CD4-positive, alpha-beta T cell treated with Interleukin-15 for 4 hours (primary cell): Measurements from ENCODE around the gene TRHDE.

ENCODE experiments used
- DNase-seq: peaks from one replicate; pipeline ENCODE4 v3.0.0-alpha.2; 2020; ENCODE audit warnings: low spot score

The TRHDE gene

GRCh38 chr12:72444566-72444965 is 172.4 kb downstream of the TRHDE start:
- DNase-seq: no peak

- no peak for DNase-seq
These were observed 175.9 kb downstream of the TRHDE start for GRCh38 chr12:72448089-72448488.

GRCh38 chr12:72448805-72449204 is 176.6 kb downstream of the TRHDE start:
- DNase-seq: no peak

- DNase-seq: no peak
These were observed 180.9 kb downstream of the TRHDE start for GRCh38 chr12:72453066-72453465.

GRCh38 chr12:72453550-72453949 is 181.4 kb downstream of the TRHDE start:
- DNase-seq: no peak

GRCh38 chr12:72464471-72464870 is 192.3 kb downstream of the TRHDE start:
- DNase-seq: no peak

GRCh38 chr12:72465155-72465554 is 193.0 kb downstream of the TRHDE start:
- no peak for DNase-seq

- no peak for DNase-seq
These were observed 193.9 kb downstream of the TRHDE start for GRCh38 chr12:72465940-72466630.

- DNase-seq: no peak
These were observed 195.8 kb downstream of the TRHDE start for GRCh38 chr12:72467985-72468384.

GRCh38 chr12:72468505-72468904 is 196.3 kb downstream of the TRHDE start:
- DNase-seq: no peak

- no peak for DNase-seq
These were observed 199.6 kb downstream of the TRHDE start for GRCh38 chr12:72471806-72472205.

GRCh38 chr12:72472350-72472749 is 200.2 kb downstream of the TRHDE start:
- no peak for DNase-seq

GRCh38 chr12:72476301-72476700 is 204.1 kb downstream of the TRHDE start:
- DNase-seq: no peak

GRCh38 chr12:72485017-72485701 is 213.0 kb downstream of the TRHDE start:
- no peak for DNase-seq

- DNase-seq: no peak
These were observed 219.3 kb downstream of the TRHDE start for GRCh38 chr12:72491426-72491825.

- no peak for DNase-seq
These were observed 221.2 kb downstream of the TRHDE start for GRCh38 chr12:72493407-72493806.

GRCh38 chr12:72498354-72498753 is 226.2 kb downstream of the TRHDE start:
- no peak for DNase-seq

- no peak for DNase-seq
These were observed 227.1 kb downstream of the TRHDE start for GRCh38 chr12:72499244-72499643.

GRCh38 chr12:72502546-72502945 is 230.4 kb downstream of the TRHDE start:
- DNase-seq: no peak

- no peak for DNase-seq
These were observed 233.1 kb downstream of the TRHDE start for GRCh38 chr12:72505227-72505626.

- DNase-seq: no peak
These were observed 237.7 kb downstream of the TRHDE start for GRCh38 chr12:72509891-72510290.

GRCh38 chr12:72510772-72511171 is 238.6 kb downstream of the TRHDE start:
- DNase-seq: no peak

- DNase-seq: no peak
These were observed 239.3 kb downstream of the TRHDE start for GRCh38 chr12:72511498-72511897.

- DNase-seq: no peak
These were observed 239.7 kb downstream of the TRHDE start for GRCh38 chr12:72511906-72512305.
